Memory B cell (primary cell): ENCODE results near the gene LIMK1.

Source experiments
- ATAC-seq: fragments of 150-1000 bp; cut with Tn5 transposase; 2 replicates; pipeline ENCODE4 v1.10.0; 2021; ENCODE audit warnings: low read depth, mild to moderate bottlenecking, moderate library complexity
- DNase-seq, 2 donors: peaks; one replicate each; pipeline ENCODE4 v3.0.0; 2022; ENCODE audit warnings: low spot score in 2 of 2
- H3K27ac Mint-ChIP-seq: one replicate; pipeline ENCODE4 v1.8.0; 2022; ENCODE audit warnings: mild to moderate bottlenecking, moderate library complexity, mixed read lengths
- H3K27me3 Mint-ChIP-seq: one replicate; pipeline ENCODE4 v1.8.0; 2022; ENCODE audit warnings: mixed read lengths
- H3K36me3 Mint-ChIP-seq: one replicate; pipeline ENCODE4 v1.8.0; 2022; ENCODE audit warnings: mild to moderate bottlenecking, mixed read lengths
- H3K4me1 Mint-ChIP-seq: one replicate; pipeline ENCODE4 v1.8.0; 2022; ENCODE audit warnings: mixed read lengths
- H3K4me3 Mint-ChIP-seq: one replicate; pipeline ENCODE4 v1.8.0; 2022; ENCODE audit warnings: mild to moderate bottlenecking, moderate library complexity, mixed read lengths
- H3K9me3 Mint-ChIP-seq: one replicate; pipeline ENCODE4 v1.8.0; 2022; ENCODE audit warnings: mixed read lengths

The LIMK1 gene

GRCh38 chr7:74049997-74050798 is 33.4 kb upstream of the LIMK1 start:
- Mint-ChIP-seq H3K27ac (no peak overlapping the region), H3K4me1 (peaks cover 5% of the 10 kb centered on the region), H3K27me3 (peaks cover 13% of the 10 kb centered on the region), H3K4me3 (no peak overlapping the region), H3K36me3 (no peaks in the 10 kb centered on the region), H3K9me3 (peaks cover 3% of the 10 kb centered on the region)
- no peak for DNase-seq
- ATAC-seq, result no peak

DNA sequence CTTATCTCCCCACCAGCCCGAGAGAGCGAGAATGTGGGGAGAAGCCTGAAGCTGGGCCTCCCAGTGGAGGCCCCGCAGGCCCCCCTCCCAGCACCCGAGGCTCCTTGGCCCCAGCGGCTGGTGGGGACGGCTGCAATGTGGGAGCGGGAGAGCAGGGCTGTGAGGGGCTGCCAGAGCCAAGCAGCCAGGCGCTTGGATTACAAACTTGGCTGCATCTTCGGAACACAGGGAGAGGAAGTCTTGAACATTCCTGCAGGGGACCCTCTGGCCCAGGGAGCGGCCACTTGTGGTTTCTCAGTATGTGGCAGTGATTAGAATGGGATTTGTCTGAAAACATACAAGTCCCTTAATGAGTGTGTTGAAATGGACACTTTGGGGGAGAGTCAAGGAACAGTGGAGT is 32.4 kb upstream of the LIMK1 start:
- DNase-seq (no peak), ATAC-seq (no peak)
- peaks cover 13% of the 10 kb centered on the region for H3K27me3 Mint-ChIP-seq
- H3K36me3 Mint-ChIP-seq, result no peaks in the 10 kb centered on the region
- no peak overlapping the region for H3K4me3 Mint-ChIP-seq
- H3K27ac Mint-ChIP-seq, result no peak overlapping the region
- peaks cover 3% of the 10 kb centered on the region for H3K9me3 Mint-ChIP-seq
- peaks cover 5% of the 10 kb centered on the region for H3K4me1 Mint-ChIP-seq

DNA sequence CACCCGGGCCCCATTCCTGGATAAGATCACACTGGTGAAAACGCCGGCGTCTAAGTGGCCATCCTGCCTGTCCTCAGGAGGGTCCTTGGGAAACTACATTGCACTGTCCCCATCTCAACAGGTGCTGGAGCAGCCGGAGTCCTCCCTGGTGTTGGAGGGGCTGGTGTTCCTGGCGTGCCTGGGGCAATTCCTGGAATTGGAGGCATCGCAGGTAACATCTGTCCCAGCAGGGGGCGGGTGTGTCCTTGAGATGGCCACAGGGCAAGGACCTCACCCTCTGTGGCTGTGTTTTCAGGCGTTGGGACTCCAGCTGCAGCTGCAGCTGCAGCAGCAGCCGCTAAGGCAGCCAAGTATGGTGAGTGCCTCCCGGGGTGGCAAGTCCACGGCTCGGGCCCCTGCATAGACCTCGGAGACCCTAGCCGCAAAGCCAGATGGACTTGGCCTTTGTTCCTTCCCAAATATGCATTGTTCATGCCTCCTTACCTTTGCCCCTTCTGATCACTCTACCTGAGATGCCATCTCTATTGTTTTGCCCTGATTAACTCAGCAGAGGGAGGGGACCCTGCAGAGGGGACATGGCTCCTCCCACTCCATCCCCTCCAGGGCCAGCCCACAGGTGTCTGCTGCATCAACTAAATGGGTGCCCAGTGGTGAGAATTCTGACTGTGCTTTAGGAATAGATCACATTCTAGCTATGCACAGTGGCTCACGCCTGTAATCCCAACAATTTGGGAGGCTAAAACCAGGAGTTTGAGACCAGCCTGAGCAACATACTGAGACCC is 31.8 kb upstream of the LIMK1 start:
- Mint-ChIP-seq H3K27me3 (peaks cover 13% of the 10 kb centered on the region), H3K4me1 (peaks cover 5% of the 10 kb centered on the region), H3K9me3 (peaks cover 3% of the 10 kb centered on the region), H3K4me3 (no peak overlapping the region), H3K36me3 (no peaks in the 10 kb centered on the region), H3K27ac (peak overlapping the region; percentile 7)
- DNase-seq (no peak), ATAC-seq (no peak)

- H3K36me3 Mint-ChIP-seq, result no peaks in the 10 kb centered on the region
- no peak overlapping the region for H3K4me3 Mint-ChIP-seq
- no peak for ATAC-seq
- peaks cover 13% of the 10 kb centered on the region for H3K27me3 Mint-ChIP-seq
- peak overlapping the region; percentile 7 for H3K27ac Mint-ChIP-seq
- H3K9me3 Mint-ChIP-seq, result peaks cover 3% of the 10 kb centered on the region
- H3K4me1 Mint-ChIP-seq, result peaks cover 5% of the 10 kb centered on the region
- no peak for DNase-seq
Observed at GRCh38 chr7:74052628-74053027, 31.0 kb upstream of the LIMK1 start.

DNA sequence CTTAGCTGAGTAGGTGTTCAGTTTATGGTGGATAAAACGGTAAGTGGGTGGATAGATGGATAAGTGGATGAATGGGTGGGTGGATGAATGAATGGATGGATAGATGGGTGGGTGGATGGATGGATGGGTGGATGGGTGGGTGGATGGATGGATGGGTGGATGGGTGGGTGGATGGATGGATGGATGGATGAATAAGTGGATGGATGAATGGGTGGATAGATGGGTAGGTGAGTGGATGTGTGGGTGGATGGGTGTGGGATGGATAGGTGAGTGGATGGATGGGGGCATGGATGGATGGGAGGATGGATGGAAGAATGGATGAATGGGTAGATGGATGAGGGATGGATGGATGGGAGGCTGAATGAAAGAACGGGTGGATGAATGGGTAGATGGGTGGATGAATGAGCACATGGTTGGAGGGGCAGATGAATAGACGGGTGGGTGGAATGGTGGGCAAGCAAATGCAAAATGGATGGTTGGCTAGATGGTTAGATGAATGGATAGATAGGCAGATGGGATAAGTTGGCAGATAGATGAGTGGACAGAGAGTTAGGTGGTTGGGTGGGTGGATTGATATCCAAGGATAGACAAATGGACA is 29.9 kb upstream of the LIMK1 start:
- Mint-ChIP-seq H3K4me3 (no peak overlapping the region), H3K36me3 (no peaks in the 10 kb centered on the region), H3K4me1 (peaks cover 5% of the 10 kb centered on the region), H3K27ac (no peak overlapping the region), H3K9me3 (peaks cover 3% of the 10 kb centered on the region), H3K27me3 (peaks cover 18% of the 10 kb centered on the region)
- ATAC-seq (no peak), DNase-seq (no peak)

- peaks cover 5% of the 10 kb centered on the region for H3K4me1 Mint-ChIP-seq
- peaks cover 3% of the 10 kb centered on the region for H3K9me3 Mint-ChIP-seq
- ATAC-seq (no peak), DNase-seq (no peak)
- no peak overlapping the region for H3K4me3 Mint-ChIP-seq
- H3K27me3 Mint-ChIP-seq, result peaks cover 18% of the 10 kb centered on the region
- H3K36me3 Mint-ChIP-seq, result no peaks in the 10 kb centered on the region
- no peak overlapping the region for H3K27ac Mint-ChIP-seq
Observed at GRCh38 chr7:74056096-74056915, 27.3 kb upstream of the LIMK1 start.

GRCh38 chr7:74057216-74057925 is 26.2 kb upstream of the LIMK1 start:
- Mint-ChIP-seq H3K4me3 (no peak overlapping the region), H3K27me3 (peaks cover 17% of the 10 kb centered on the region)
- ATAC-seq, result no peak

GRCh38 chr7:74057987-74058386 is 25.6 kb upstream of the LIMK1 start:
- ATAC-seq (no peak), DNase-seq (no peak)
- H3K27me3 Mint-ChIP-seq, result peaks cover 17% of the 10 kb centered on the region
- peaks cover 1% of the 10 kb centered on the region for H3K9me3 Mint-ChIP-seq
- peaks cover 5% of the 10 kb centered on the region for H3K4me1 Mint-ChIP-seq
- H3K27ac Mint-ChIP-seq, result no peak overlapping the region
- H3K36me3 Mint-ChIP-seq, result no peaks in the 10 kb centered on the region
- no peak overlapping the region for H3K4me3 Mint-ChIP-seq

More at GRCh38 chr7:74057216-74057925, 26.2 kb upstream of the LIMK1 start:
- no peak for DNase-seq
- Mint-ChIP-seq H3K27ac (no peak overlapping the region), H3K36me3 (no peaks in the 10 kb centered on the region), H3K9me3 (peaks cover 2% of the 10 kb centered on the region), H3K4me1 (peaks cover 8% of the 10 kb centered on the region)

- Mint-ChIP-seq H3K36me3 (no peaks in the 10 kb centered on the region), H3K4me1 (peaks cover 5% of the 10 kb centered on the region), H3K4me3 (no peak overlapping the region), H3K9me3 (peaks cover 1% of the 10 kb centered on the region), H3K27me3 (peaks cover 14% of the 10 kb centered on the region), H3K27ac (no peak overlapping the region)
- ATAC-seq (no peak), DNase-seq (no peak)
Observed at GRCh38 chr7:74058486-74058885, 25.1 kb upstream of the LIMK1 start.

GRCh38 chr7:74059037-74059436 is 24.6 kb upstream of the LIMK1 start:
- Mint-ChIP-seq H3K9me3 (no peaks in the 10 kb centered on the region), H3K36me3 (no peaks in the 10 kb centered on the region), H3K27ac (no peak overlapping the region), H3K27me3 (peaks cover 9% of the 10 kb centered on the region), H3K4me1 (peaks cover 5% of the 10 kb centered on the region), H3K4me3 (no peak overlapping the region)
- DNase-seq (no peak), ATAC-seq (no peak)

GRCh38 chr7:74059681-74060588 is 23.7 kb upstream of the LIMK1 start:
- no peaks in the 10 kb centered on the region for H3K9me3 Mint-ChIP-seq
- DNase-seq (no peak), ATAC-seq (no peak)
- no peaks in the 10 kb centered on the region for H3K36me3 Mint-ChIP-seq
- H3K4me3 Mint-ChIP-seq, result no peak overlapping the region
- no peak overlapping the region for H3K27ac Mint-ChIP-seq
- peaks cover 5% of the 10 kb centered on the region for H3K4me1 Mint-ChIP-seq
- peaks cover 5% of the 10 kb centered on the region for H3K27me3 Mint-ChIP-seq

- DNase-seq (peak; percentile 54 to 55), ATAC-seq (peak; percentile 98)
- no peaks in the 10 kb centered on the region for H3K36me3 Mint-ChIP-seq
- H3K4me3 Mint-ChIP-seq, result peak overlapping the region; percentile 12
- peaks cover 5% of the 10 kb centered on the region for H3K4me1 Mint-ChIP-seq
- H3K27ac Mint-ChIP-seq, result peak overlapping the region; percentile 99
- no peaks in the 10 kb centered on the region for H3K9me3 Mint-ChIP-seq
- peaks cover 8% of the 10 kb centered on the region for H3K27me3 Mint-ChIP-seq
Observed at GRCh38 chr7:74061840-74062539, 21.6 kb upstream of the LIMK1 start.
